Adrenal gland (tissue), 5 donors: ENCODE measurements around the gene PHKA2.

Experiments used
- POLR2A ChIP-seq, 2 donors: fragments of 450-650 bp; IDR thresholded peaks; one replicate each; pipeline ENCODE4 v1.6.1; 2017; ENCODE audit warnings: antibody characterized with exemption in 2 of 2, mild to moderate bottlenecking in 2 of 2, moderate library complexity in 1 of 2
- TF ChIP-seq, protein P1 (sequence below), 6 experiments: fragments of 450-650 bp in 4 of 6; fragments of 200-600 bp in 2 of 6; sonication (generic) in 1 of 6; IDR thresholded peaks; 1 replicate in 5 of 6; 2 replicates in 1 of 6; pipeline versions ENCODE4 v1.5.1 to v1.8.0; 2016 to 2021; ENCODE audit warnings: antibody characterized with exemption in 6 of 6, mild to moderate bottlenecking in 2 of 6, moderate library complexity in 1 of 6
- donor health status: DM: no; HTN: no; CAD: no.

DNA sequence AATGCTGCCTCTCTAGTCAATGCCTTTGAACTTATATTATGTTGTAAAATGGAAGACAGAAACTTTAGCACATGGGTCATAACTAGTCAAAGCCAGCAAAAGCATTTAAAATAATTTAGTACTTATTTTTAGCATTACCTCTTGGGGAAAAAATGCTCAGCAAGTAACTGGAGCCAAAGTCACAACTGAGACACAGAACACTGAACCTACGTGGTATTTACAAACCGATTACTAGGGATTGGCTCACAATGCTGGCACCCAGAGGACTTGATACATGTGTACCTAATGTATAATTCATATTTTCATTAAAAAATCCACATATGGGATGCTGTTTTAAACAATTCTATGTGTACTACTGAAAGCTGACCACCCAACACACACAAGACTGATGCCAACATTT lies 38.4 kb downstream of the PHKA2 start:
- TF ChIP-seq POLR2A (IDR thresholded peaks at IDR 0.05), result no peak
- TF ChIP-seq, protein P1, sequence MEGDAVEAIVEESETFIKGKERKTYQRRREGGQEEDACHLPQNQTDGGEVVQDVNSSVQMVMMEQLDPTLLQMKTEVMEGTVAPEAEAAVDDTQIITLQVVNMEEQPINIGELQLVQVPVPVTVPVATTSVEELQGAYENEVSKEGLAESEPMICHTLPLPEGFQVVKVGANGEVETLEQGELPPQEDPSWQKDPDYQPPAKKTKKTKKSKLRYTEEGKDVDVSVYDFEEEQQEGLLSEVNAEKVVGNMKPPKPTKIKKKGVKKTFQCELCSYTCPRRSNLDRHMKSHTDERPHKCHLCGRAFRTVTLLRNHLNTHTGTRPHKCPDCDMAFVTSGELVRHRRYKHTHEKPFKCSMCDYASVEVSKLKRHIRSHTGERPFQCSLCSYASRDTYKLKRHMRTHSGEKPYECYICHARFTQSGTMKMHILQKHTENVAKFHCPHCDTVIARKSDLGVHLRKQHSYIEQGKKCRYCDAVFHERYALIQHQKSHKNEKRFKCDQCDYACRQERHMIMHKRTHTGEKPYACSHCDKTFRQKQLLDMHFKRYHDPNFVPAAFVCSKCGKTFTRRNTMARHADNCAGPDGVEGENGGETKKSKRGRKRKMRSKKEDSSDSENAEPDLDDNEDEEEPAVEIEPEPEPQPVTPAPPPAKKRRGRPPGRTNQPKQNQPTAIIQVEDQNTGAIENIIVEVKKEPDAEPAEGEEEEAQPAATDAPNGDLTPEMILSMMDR (IDR thresholded peaks at IDR 0.05), result no peak
